Measurements from ENCODE around the gene MAP3K2.

The MAP3K2 gene

GRCh38 chr2:127387655-127388422 lies at the start of gene MAP3K2:
TSS of gene MAP3K2 (minus strand) at chr2:127387975. CDS start at chr2:127343129, 44,846 bp downstream.
- Histone ChIP-seq H3K4me2 (peak within 1 kb of the TSS; percentile 89), H4K20me1 (peaks cover 43% of the 10 kb centered on the region), H3K27me3 (no peaks in the 10 kb centered on the region), H3K36me3 (peaks cover 10% of the 10 kb centered on the region; the same call in 1 of the 2 replicates), H3K9me3 (no peaks in the 10 kb centered on the region), H3K9ac (peak within 1 kb of the TSS; percentile 99), H3K27ac (peak within 1 kb of the TSS; percentile 99), H3K4me1 (peaks cover 57% of the 10 kb centered on the region), H3K4me3 (peak within 1 kb of the TSS; percentile 99)
- TF ChIP-seq Cebpa-rat (IDR thresholded peaks at IDR 0.05): no peak

GRCh38 chr2:127437056-127437455 lies 49.3 kb upstream of the MAP3K2 start:
- no peak for TF ChIP-seq Cebpa-rat (IDR thresholded peaks at IDR 0.05)
- H3K4me3 ChIP-seq: no peak overlapping the region
- no peaks in the 10 kb centered on the region for H3K27me3 ChIP-seq
- no peak overlapping the region for H3K27ac ChIP-seq
- no peak overlapping the region for H3K4me2 ChIP-seq
- no peaks in the 10 kb centered on the region for H3K36me3 ChIP-seq
- no peaks in the 10 kb centered on the region for H4K20me1 ChIP-seq
- no peaks in the 10 kb centered on the region for H3K4me1 ChIP-seq
- peaks cover 12% of the 10 kb centered on the region for H3K9me3 ChIP-seq
- H3K9ac ChIP-seq: no peak overlapping the region

GRCh38 chr2:127434515-127434914 lies 46.7 kb upstream of the MAP3K2 start:
- no peaks in the 10 kb centered on the region for H3K4me1 ChIP-seq
- H3K27ac ChIP-seq: no peak overlapping the region
- H4K20me1 ChIP-seq: no peaks in the 10 kb centered on the region
- 0 out of 2 replicates have a peak, but pooled peaks cover 3% of the 10 kb centered on the region for H3K36me3 ChIP-seq
- 0 out of 2 replicates have a peak, but pooled peaks cover under 1% of the 10 kb centered on the region for H3K9me3 ChIP-seq
- no peaks in the 10 kb centered on the region for H3K27me3 ChIP-seq
- H3K4me3 ChIP-seq: no peak overlapping the region
- no peak overlapping the region for H3K9ac ChIP-seq
- H3K4me2 ChIP-seq: no peak overlapping the region
- TF ChIP-seq Cebpa-rat (IDR thresholded peaks at IDR 0.05): no peak

GRCh38 chr2:127431408-127432023 lies 43.7 kb upstream of the MAP3K2 start:
- Histone ChIP-seq H3K27me3 (no peaks in the 10 kb centered on the region), H3K4me1 (no peaks in the 10 kb centered on the region), H4K20me1 (no peaks in the 10 kb centered on the region), H3K36me3 (0 out of 2 replicates have a peak, but pooled peaks cover 3% of the 10 kb centered on the region), H3K4me2 (no peak overlapping the region), H3K9me3 (no peaks in the 10 kb centered on the region), H3K27ac (no peak overlapping the region), H3K9ac (no peak overlapping the region), H3K4me3 (no peak overlapping the region)
- TF ChIP-seq Cebpa-rat (IDR thresholded peaks at IDR 0.05): no peak

- H3K4me3 ChIP-seq: no peak overlapping the region
- no peak overlapping the region for H3K4me2 ChIP-seq
- H3K36me3 ChIP-seq: 0 out of 2 replicates have a peak, but pooled peaks cover 3% of the 10 kb centered on the region
- no peak overlapping the region for H3K27ac ChIP-seq
- no peaks in the 10 kb centered on the region for H3K4me1 ChIP-seq
- no peaks in the 10 kb centered on the region for H3K27me3 ChIP-seq
- no peaks in the 10 kb centered on the region for H3K9me3 ChIP-seq
- H4K20me1 ChIP-seq: no peaks in the 10 kb centered on the region
- no peak for TF ChIP-seq Cebpa-rat (IDR thresholded peaks at IDR 0.05)
- H3K9ac ChIP-seq: no peak overlapping the region
These were observed 42.2 kb upstream of the MAP3K2 start for GRCh38 chr2:127429844-127430425.

GRCh38 chr2:127429291-127429690 lies 41.5 kb upstream of the MAP3K2 start:
- H3K9me3 ChIP-seq: no peaks in the 10 kb centered on the region
- H3K4me3 ChIP-seq: no peak overlapping the region
- no peak overlapping the region for H3K4me2 ChIP-seq
- TF ChIP-seq Cebpa-rat (IDR thresholded peaks at IDR 0.05): no peak
- no peak overlapping the region for H3K9ac ChIP-seq
- no peaks in the 10 kb centered on the region for H3K4me1 ChIP-seq
- H3K27ac ChIP-seq: no peak overlapping the region
- H3K27me3 ChIP-seq: peaks cover 6% of the 10 kb centered on the region; the same call in 1 of the 2 replicates
- H4K20me1 ChIP-seq: no peaks in the 10 kb centered on the region
- 0 out of 2 replicates have a peak, but pooled peaks cover 3% of the 10 kb centered on the region for H3K36me3 ChIP-seq

GRCh38 chr2:127428815-127429109 lies 41.0 kb upstream of the MAP3K2 start:
- TF ChIP-seq Cebpa-rat (IDR thresholded peaks at IDR 0.05): no peak
- Histone ChIP-seq H3K9me3 (no peaks in the 10 kb centered on the region), H4K20me1 (no peaks in the 10 kb centered on the region), H3K27me3 (peaks cover 11% of the 10 kb centered on the region; the same call in 1 of the 2 replicates), H3K4me2 (no peak overlapping the region), H3K4me1 (0 out of 2 replicates have a peak, but pooled peaks cover under 1% of the 10 kb centered on the region), H3K36me3 (0 out of 2 replicates have a peak, but pooled peaks cover 3% of the 10 kb centered on the region), H3K27ac (no peak overlapping the region), H3K9ac (no peak overlapping the region), H3K4me3 (no peak overlapping the region)

- H3K9ac ChIP-seq: no peak overlapping the region
These were observed 40.5 kb upstream of the MAP3K2 start for GRCh38 chr2:127428057-127428814.

GRCh38 chr2:127427376-127428056 lies 39.7 kb upstream of the MAP3K2 start:
- H3K4me2 ChIP-seq: no peak overlapping the region
- no peak overlapping the region for H3K9ac ChIP-seq
- no peaks in the 10 kb centered on the region for H3K9me3 ChIP-seq
- no peak for TF ChIP-seq Cebpa-rat (IDR thresholded peaks at IDR 0.05)
- H3K4me3 ChIP-seq: no peak overlapping the region
- peaks cover 5% of the 10 kb centered on the region; the same call in 1 of the 2 replicates for H4K20me1 ChIP-seq
- H3K27me3 ChIP-seq: peaks cover 23% of the 10 kb centered on the region
- 0 out of 2 replicates have a peak, but pooled peaks cover 3% of the 10 kb centered on the region for H3K36me3 ChIP-seq
- H3K27ac ChIP-seq: no peak overlapping the region
- peaks cover 11% of the 10 kb centered on the region for H3K4me1 ChIP-seq

More at GRCh38 chr2:127428057-127428814, 40.5 kb upstream of the MAP3K2 start:
- Histone ChIP-seq H3K36me3 (0 out of 2 replicates have a peak, but pooled peaks cover 3% of the 10 kb centered on the region), H3K27ac (no peak overlapping the region), H4K20me1 (peaks cover 4% of the 10 kb centered on the region; the same call in 1 of the 2 replicates), H3K4me3 (no peak overlapping the region), H3K4me2 (no peak overlapping the region), H3K9me3 (no peaks in the 10 kb centered on the region), H3K27me3 (peaks cover 16% of the 10 kb centered on the region), H3K4me1 (peaks cover 5% of the 10 kb centered on the region)
- no peak for TF ChIP-seq Cebpa-rat (IDR thresholded peaks at IDR 0.05)

Data from BLaER1 (cell line).